IgD-negative memory B cell (primary cell): ENCODE results near the gene HMGCS2. TPM values are rescaled to one million over a fixed set of nuclear protein-coding genes. Genes with fewer than 3 reads are reported as not detected.

Source experiments
- H3K27ac Mint-ChIP-seq, 3 donors: one replicate each; pipeline ENCODE4 v1.8.0; 2020 to 2022; ENCODE audit warnings: mild to moderate bottlenecking in 3 of 3, mixed read lengths in 3 of 3, moderate library complexity in 1 of 3
- H3K27me3 Mint-ChIP-seq: one replicate; pipeline ENCODE4 v1.8.0; 2021; ENCODE audit warnings: mixed read lengths
- H3K36me3 Mint-ChIP-seq: one replicate; pipeline ENCODE4 v1.8.0; 2020; ENCODE audit warnings: mild to moderate bottlenecking, mixed read lengths
- H3K4me1 Mint-ChIP-seq, 3 donors: one replicate each; pipeline ENCODE4 v1.8.0; 2020 to 2022; ENCODE audit warnings: mixed read lengths in 3 of 3, mild to moderate bottlenecking in 1 of 3
- H3K4me3 Mint-ChIP-seq, 4 donors: one replicate each; pipeline ENCODE4 v1.8.0; 2020 to 2022; ENCODE audit warnings: mild to moderate bottlenecking in 4 of 4, mixed read lengths in 4 of 4, moderate library complexity in 3 of 4
- H3K9me3 Mint-ChIP-seq, 3 donors: one replicate each; pipeline ENCODE4 v1.8.0; 2020 to 2021; ENCODE audit warnings: mixed read lengths in 3 of 3, mild to moderate bottlenecking in 1 of 3
- polyA plus RNA-seq: library from polyadenylated mRNA; unstranded; fragments of 300-500 nt; fragmentation: Illumina TruSeq; gene quantifications from one replicate; pipeline ENCODE4 v1.2.3, GENCODE V29; 2021

The HMGCS2 gene
- polyA plus RNA-seq, 1 donor from 2014 or later = not detected

DNA sequence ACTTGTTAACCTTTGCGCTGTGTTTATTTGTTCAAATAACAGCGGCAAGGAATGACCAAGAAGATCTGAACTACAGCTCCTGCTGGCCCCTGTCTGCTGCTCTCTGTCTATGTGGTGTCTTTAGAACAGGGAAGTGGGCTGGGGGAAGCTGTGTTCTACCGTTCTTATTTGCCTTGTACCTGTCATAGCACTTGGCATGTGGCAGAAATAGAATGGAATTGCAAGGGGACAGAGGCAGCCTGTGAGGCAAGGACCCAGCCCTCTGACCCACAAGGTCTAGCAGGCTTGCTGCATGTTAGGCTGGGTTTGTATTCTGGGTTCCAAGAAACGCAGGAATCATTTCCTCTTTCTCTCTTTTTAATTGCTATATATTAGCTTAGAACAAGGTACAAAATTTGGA is 20.7 kb downstream of the HMGCS2 start:
- Mint-ChIP-seq H3K4me3 (no peak overlapping the region), H3K27ac (no peak overlapping the region), H3K27me3 (peaks cover 3% of the 10 kb centered on the region), H3K4me1 (peaks cover 0 to 4% (median 3%) of the 10 kb centered on the region in 3 donors), H3K9me3 (no peaks in the 10 kb centered on the region), H3K36me3 (no peaks in the 10 kb centered on the region)

DNA sequence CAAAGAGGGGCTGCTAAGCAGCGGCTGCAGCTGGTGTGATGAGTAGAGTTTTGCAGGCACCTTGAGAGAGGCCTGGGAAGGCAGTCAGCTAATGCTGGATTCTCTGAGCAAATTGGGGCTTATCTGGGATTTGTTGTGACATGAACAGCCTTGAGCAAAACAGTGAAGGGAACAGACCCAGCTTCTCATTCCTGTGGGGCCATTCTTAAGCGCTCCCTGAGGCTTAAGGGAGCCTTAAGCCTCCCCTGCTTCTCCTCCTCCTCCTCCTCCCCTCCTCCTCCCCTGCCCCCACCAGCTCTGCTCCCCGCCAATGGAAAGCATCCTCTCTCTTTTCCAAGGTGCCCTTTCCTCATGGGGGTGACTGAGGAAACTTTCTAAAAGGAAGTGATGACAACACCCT is 21.3 kb downstream of the HMGCS2 start:
- Mint-ChIP-seq H3K4me1 (peaks cover 0 to 4% (median 3%) of the 10 kb centered on the region in 3 donors), H3K36me3 (no peaks in the 10 kb centered on the region), H3K27me3 (peaks cover 3% of the 10 kb centered on the region), H3K4me3 (no peak overlapping the region), H3K27ac (no peak overlapping the region), H3K9me3 (no peaks in the 10 kb centered on the region)

DNA sequence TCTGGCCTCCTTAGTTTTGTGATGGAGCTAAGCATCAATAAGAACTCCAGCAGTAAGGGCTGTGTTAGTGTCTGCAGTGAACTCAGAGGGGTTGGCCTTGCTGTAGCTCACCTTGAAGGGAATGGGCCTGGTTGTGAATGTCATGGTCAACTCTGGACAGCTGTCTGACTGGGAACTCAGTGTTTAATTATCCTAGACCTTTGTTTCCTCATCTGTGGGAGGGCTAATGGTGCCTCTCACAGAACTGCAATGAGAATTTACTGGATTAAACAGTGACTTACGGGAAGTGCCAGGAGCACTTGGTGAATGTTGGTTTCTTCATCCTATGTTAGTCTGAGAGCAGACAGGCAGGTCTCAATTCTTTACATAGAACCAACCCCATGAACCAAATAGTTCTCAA is 23.7 kb downstream of the HMGCS2 start:
- Mint-ChIP-seq H3K27ac (no peak overlapping the region), H3K27me3 (no peaks in the 10 kb centered on the region), H3K9me3 (no peaks in the 10 kb centered on the region), H3K4me1 (peaks cover 0 to 6% (median 4%) of the 10 kb centered on the region in 3 donors), H3K36me3 (no peaks in the 10 kb centered on the region), H3K4me3 (no peak overlapping the region)

DNA sequence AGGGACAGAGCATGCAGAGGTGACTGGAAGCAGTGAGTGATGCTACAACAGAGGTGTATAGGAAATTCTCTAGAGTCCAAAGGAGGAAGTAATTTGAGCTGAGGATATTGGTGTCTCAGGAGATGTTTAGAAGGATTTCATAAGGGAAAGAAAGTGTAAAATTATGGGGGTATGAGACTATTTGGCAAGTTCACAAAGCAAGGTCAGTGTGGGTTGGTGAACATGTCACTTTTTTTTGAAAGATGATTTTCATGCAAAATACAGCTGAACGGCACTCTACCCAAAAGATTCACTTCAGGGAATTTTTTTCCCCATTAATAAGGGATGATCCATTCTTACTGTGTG is 24.1 kb downstream of the HMGCS2 start:
- no peaks in the 10 kb centered on the region for H3K36me3 Mint-ChIP-seq
- H3K4me1 Mint-ChIP-seq = peaks cover 0 to 6% (median 4%) of the 10 kb centered on the region in 3 donors
- no peak overlapping the region for H3K4me3 Mint-ChIP-seq
- H3K27me3 Mint-ChIP-seq = no peaks in the 10 kb centered on the region
- H3K27ac Mint-ChIP-seq = no peak overlapping the region
- no peaks in the 10 kb centered on the region for H3K9me3 Mint-ChIP-seq

DNA sequence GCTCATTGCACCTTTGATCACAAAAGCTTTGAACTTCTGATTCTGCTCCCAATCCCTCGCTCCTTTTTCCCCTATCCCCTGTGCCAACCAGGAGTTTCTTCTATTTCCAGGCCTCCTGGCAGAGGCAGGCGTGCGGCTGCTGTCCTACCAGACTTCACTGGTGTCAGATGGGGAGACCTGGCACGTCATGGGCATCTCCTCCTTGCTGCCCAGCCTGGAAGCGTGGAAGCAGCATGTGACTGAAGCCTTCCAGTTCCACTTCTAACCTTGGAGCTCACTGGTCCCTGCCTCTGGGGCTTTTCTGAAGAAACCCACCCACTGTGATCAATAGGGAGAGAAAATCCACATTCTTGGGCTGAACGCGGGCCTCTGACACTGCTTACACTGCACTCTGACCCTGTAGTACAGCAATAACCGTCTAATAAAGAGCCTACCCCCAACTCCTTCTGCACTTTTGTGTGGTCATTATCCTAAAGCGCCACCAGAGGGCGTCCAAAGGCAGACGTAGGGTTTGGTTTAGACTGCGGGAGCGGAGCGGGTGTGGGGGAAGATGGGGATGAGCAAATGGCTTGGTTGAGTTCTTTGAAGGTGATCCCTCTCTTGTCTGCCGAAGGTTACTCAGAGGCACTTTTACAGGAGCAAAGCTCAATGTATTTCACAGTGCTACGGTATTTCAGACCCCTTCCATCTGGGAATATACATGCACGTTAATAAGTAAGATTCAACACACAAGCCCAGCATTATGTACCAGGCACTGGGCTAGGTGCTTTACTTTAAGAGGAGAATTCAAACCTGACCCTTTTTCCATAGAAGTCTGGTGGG is 24.7 kb downstream of the HMGCS2 start:
- H3K36me3 Mint-ChIP-seq = no peaks in the 10 kb centered on the region
- peaks cover 0 to 6% (median 4%) of the 10 kb centered on the region in 3 donors for H3K4me1 Mint-ChIP-seq
- no peaks in the 10 kb centered on the region for H3K9me3 Mint-ChIP-seq
- no peaks in the 10 kb centered on the region for H3K27me3 Mint-ChIP-seq
- no peak overlapping the region for H3K4me3 Mint-ChIP-seq
- peak overlapping the region in 1 of 3 donors; percentile 70 for H3K27ac Mint-ChIP-seq

DNA sequence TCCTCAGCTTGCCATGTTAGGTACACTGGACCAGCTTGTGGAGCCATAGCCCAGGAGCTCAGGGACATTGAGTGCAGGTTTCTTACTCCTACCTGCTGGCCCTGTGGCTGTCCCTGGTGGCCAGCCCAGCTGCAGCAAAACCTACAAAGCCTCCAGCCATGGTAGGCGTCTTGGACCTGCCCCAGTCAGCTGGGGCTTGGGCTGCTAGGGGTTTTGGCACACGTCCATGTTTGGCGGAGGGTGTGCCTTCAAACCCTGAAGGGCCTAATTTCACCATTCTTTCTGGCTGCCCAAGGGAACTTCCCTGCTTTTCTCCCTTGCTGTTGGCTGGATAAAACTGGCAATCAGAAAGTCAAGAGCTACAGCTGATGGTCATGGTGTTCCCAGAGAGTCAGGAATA is 25.4 kb downstream of the HMGCS2 start:
- Mint-ChIP-seq H3K4me1 (peaks cover 0 to 6% (median 4%) of the 10 kb centered on the region in 3 donors), H3K27me3 (no peaks in the 10 kb centered on the region), H3K36me3 (no peaks in the 10 kb centered on the region), H3K9me3 (no peaks in the 10 kb centered on the region), H3K27ac (no peak overlapping the region), H3K4me3 (no peak overlapping the region)

DNA sequence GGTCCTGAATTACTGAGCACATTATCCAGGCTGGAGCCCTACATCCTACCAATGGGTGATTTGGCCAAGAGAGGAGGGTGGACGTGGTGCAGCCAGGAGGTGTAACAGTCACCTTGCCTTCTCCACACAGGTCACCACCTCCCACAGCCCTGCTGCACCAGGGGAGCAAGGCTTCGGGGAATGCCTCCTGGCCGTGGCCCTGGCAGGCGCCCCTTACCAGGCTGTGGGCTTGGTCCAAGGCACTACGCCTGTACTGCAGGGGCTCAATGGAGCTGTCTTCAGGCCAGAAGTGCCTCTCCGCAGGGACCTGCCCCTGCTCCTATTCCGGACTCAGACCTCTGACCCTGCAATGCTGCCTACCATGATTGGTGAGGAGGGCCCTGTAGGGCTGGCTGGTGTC is 26.0 kb downstream of the HMGCS2 start:
- H3K4me3 Mint-ChIP-seq = no peak overlapping the region
- peaks cover 0 to 6% (median 4%) of the 10 kb centered on the region in 3 donors for H3K4me1 Mint-ChIP-seq
- H3K9me3 Mint-ChIP-seq = no peaks in the 10 kb centered on the region
- H3K27ac Mint-ChIP-seq = no peak overlapping the region
- H3K27me3 Mint-ChIP-seq = no peaks in the 10 kb centered on the region
- H3K36me3 Mint-ChIP-seq = no peaks in the 10 kb centered on the region

DNA sequence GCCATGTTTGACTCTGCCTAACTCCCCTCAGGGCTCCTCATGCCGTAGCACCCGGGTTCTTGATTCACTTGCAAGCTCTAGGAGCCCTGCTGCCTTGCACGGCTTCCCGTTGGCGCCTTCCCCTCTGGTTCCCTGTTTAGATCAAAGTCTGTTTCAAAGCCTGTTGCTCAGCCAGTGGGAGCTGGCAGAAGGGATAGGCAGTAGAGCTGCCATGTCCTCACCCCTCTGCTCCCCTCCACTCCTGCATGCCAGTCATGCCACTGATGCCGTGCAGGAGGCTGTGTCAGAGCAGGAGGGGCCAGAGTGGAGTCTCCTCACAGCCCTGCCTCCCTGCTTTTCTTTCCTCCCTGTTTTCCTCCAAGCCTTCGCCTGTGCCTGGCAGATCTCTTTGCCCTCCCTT is 26.5 kb downstream of the HMGCS2 start:
- Mint-ChIP-seq H3K27ac (no peak overlapping the region), H3K9me3 (no peaks in the 10 kb centered on the region), H3K27me3 (no peaks in the 10 kb centered on the region), H3K4me3 (no peak overlapping the region), H3K4me1 (peaks cover 0 to 6% (median 4%) of the 10 kb centered on the region in 3 donors), H3K36me3 (no peaks in the 10 kb centered on the region)

DNA sequence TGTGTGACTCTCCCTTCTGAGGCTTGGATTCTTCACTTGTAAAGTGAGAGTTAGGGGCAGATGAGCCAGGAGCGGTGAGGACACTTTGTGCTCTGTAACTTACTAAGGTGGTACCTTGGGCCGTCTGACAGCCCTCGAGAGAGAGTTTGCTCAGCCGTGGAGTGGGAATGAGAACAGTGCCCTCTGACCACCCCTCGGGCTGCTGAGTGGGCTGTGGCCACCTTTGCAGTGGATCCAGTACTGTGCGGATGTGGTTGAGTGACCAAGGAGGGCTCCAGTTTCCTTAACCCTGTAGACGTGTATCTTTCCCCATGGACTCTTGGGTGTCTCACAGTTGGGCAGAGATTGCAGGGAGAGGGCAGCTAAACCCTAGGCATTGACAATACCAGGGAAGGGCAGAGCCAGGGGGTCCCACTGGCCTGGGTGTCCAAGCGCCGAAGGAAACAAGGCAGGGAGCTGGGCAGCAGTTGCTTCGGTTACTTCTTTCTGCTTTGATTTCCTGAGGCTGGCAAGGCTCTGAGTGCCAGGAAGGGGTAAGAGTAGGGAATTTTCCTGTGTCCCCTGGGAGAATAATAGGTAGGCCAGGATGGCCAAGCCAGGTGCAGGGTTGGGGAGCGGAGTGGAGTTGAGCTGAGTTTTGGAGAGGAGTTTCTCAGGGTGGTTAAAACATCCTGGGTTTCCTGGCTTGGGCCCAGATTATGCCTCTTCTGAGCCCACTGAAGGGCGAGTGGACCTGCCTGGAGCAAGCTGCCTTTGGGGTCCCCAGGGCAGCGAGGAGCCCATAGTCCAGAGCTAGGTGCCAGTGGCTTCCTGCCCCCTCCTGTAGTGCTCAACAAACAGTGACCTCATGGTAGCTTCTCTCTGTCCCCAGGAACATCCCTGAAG is 27.6 kb downstream of the HMGCS2 start:
- Mint-ChIP-seq H3K27me3 (no peaks in the 10 kb centered on the region), H3K36me3 (peaks cover under 1% of the 10 kb centered on the region), H3K27ac (peak overlapping the region in 1 of 3 donors; percentile 39), H3K4me1 (peaks cover 0 to 6% (median 4%) of the 10 kb centered on the region in 3 donors), H3K4me3 (no peak overlapping the region), H3K9me3 (no peaks in the 10 kb centered on the region)

DNA sequence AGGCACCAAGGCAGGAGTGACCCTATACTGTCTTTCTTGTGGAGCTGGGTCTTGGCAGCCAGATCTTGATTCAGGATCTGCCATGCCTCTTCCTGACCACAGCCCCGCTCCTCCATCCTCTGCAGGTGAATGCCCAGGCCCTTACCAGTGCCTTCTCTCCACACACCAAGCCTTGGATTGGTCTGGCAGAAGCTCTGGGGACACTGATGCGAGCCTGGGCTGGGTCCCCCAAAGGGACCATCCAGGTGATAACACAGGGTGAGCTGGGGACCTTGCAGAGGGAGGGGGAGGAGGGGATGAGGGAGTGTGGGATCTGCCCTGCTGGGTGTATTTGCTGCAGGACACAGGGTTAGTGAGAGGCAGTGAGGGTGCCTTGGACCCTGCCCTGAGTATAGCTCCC is 28.4 kb downstream of the HMGCS2 start:
- Mint-ChIP-seq H3K4me1 (peaks cover 0 to 6% (median 4%) of the 10 kb centered on the region in 3 donors), H3K36me3 (peaks cover 2% of the 10 kb centered on the region), H3K27me3 (no peaks in the 10 kb centered on the region), H3K4me3 (no peak overlapping the region), H3K27ac (peak overlapping the region in 1 of 3 donors; percentile 39), H3K9me3 (no peaks in the 10 kb centered on the region)

DNA sequence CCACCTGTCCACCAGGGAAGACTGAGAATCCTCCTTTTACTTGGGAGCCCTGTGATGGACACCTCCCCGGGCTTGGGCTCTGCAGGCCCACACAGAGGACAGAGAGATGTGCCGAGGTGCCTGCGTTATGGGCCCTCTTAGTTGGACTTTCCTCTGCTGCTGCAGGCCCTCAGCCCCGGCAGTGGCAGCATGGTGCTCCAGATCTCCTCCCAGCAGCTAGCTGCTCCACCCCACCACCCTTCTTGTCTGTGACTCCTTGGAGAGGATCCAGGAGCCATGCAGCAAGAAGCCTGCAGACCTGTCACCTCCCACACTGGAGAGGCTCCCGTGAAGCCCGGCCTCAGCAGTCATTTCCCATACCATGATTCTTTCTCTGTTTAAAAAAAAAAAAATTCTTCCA is 29.6 kb downstream of the HMGCS2 start:
- Mint-ChIP-seq H3K4me3 (no peak overlapping the region), H3K4me1 (peaks cover 0 to 6% (median 3%) of the 10 kb centered on the region in 3 donors), H3K27me3 (no peaks in the 10 kb centered on the region), H3K36me3 (peaks cover 5% of the 10 kb centered on the region), H3K9me3 (no peaks in the 10 kb centered on the region), H3K27ac (no peak overlapping the region)

DNA sequence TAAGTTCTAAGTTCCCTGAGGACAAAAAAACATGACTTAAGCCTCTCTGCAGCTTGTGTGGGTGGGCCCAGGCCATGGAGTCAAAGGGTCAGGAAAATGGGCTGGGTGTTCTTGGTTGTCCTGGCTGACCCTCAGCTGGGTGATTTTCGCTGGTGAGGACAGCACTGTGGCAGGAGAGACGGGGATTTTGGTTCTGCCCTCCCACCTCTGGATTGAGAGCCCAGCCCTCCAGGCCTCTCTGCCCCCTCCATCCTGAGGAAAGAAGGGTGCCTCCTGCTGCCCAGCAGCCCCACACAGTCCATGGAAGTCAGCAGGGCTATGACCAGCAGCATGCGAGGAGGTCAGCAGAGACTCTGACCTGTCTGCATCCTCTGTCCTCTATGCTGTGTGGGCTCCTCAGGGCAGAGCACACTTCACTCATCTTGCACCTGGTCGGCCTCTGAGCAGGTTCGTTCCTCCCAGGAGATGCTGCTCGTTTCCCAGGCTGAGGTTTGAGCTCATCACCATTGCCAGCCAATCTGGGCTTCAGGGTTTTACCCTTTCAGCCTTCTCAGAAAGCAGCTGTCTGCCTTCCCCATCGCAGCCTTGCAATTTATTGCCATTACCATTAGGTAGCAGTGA is 30.5 kb downstream of the HMGCS2 start:
- no peaks in the 10 kb centered on the region for H3K9me3 Mint-ChIP-seq
- H3K27me3 Mint-ChIP-seq = no peaks in the 10 kb centered on the region
- H3K36me3 Mint-ChIP-seq = peaks cover 5% of the 10 kb centered on the region
- peaks cover 0 to 3% (median 0%) of the 10 kb centered on the region in 3 donors for H3K4me1 Mint-ChIP-seq
- no peak overlapping the region for H3K4me3 Mint-ChIP-seq
- no peak overlapping the region for H3K27ac Mint-ChIP-seq

DNA sequence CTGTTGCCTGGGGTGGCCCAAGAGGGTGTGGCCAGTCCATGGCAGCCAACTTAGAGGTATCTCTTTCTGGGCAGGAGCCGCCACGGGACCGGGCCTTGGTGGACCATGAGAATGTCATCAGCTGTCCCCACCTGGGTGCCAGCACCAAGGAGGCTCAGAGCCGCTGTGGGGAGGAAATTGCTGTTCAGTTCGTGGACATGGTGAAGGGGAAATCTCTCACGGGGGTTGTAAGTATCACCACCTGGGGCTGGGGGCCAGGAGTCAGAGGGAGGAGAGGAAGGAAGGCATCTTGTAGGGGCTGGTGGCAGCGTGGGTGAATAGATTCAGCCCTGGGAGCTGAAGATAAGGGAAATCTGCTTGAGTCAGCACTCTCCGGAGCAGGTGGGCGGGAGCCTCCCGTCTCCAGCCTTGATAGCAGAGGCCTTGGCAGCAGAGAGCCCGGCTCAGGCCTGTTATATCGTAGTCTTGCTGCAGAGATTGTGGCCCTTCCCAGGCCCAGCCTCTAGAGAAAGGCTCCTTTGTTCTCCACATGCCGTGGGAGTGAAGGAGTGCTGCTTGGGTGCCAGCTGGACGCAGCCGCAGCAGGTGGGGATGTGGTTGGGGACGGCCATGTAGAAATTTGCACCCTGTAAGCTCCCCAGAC is 31.5 kb downstream of the HMGCS2 start:
- H3K9me3 Mint-ChIP-seq = no peaks in the 10 kb centered on the region
- H3K36me3 Mint-ChIP-seq = peaks cover 5% of the 10 kb centered on the region
- no peak overlapping the region for H3K27ac Mint-ChIP-seq
- H3K4me3 Mint-ChIP-seq = no peak overlapping the region
- no peaks in the 10 kb centered on the region for H3K27me3 Mint-ChIP-seq
- H3K4me1 Mint-ChIP-seq = peaks cover 0 to 3% (median 0%) of the 10 kb centered on the region in 3 donors

DNA sequence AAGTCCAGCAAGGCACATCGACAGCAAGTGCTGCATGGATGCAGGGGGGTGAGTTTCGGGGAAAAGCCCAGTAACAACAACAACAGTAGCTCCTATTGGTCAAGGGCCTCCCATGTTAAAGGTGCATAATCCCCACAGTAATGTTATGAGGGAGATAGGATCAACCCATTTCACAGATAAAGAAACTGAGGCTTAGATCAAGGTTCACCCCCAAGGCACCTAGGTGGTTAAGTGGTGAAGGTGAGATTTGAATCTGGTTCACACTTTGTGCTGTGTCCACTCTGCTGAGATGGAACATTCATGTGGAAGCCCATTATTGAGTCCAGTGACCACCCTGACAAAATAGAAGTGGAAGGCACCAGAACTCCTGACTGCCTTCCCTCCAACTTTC is 32.1 kb downstream of the HMGCS2 start:
- no peaks in the 10 kb centered on the region for H3K9me3 Mint-ChIP-seq
- peaks cover 5% of the 10 kb centered on the region for H3K36me3 Mint-ChIP-seq
- no peak overlapping the region for H3K27ac Mint-ChIP-seq
- H3K4me3 Mint-ChIP-seq = no peak overlapping the region
- H3K27me3 Mint-ChIP-seq = no peaks in the 10 kb centered on the region
- H3K4me1 Mint-ChIP-seq = peaks cover 0 to 3% (median 0%) of the 10 kb centered on the region in 3 donors

DNA sequence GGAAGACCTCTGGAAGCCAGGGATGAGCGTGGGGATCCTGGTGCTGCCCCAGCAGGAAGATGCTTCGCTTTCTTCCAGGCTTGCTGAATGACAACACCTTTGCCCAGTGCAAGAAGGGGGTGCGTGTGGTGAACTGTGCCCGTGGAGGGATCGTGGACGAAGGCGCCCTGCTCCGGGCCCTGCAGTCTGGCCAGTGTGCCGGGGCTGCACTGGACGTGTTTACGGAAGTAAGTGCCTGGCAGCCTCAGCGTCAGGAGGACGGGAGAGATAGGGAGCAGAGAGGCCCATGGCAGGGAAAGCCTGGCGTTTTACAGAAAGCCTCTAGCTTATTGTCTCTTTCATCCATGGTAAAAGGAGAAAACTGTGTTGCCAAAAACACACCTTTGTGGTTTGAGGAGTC is 33.5 kb downstream of the HMGCS2 start:
- Mint-ChIP-seq H3K4me3 (no peak overlapping the region), H3K36me3 (peaks cover 5% of the 10 kb centered on the region), H3K9me3 (no peaks in the 10 kb centered on the region), H3K27ac (no peak overlapping the region), H3K4me1 (no peaks in the 10 kb centered on the region), H3K27me3 (no peaks in the 10 kb centered on the region)
